SH-SY5Y (cell line): ENCODE measurements around the gene METTL25.

ENCODE experiments used
- GATA2 ChIP-seq: IDR thresholded peaks from 2 replicates; pipeline ENCODE4 v1.6.1; 2011; ENCODE audit warnings: mild to moderate bottlenecking, low read depth, low read length
- GATA3 ChIP-seq: IDR thresholded peaks from 2 replicates; pipeline ENCODE4 v1.6.1; 2011; ENCODE audit warnings: low read depth, mild to moderate bottlenecking, low read length, moderate library complexity

The METTL25 gene

GRCh38 chr12:82426586-82426985 lies 68.3 kb downstream of the METTL25 start:
- no peak for TF ChIP-seq GATA3
- no peak for TF ChIP-seq GATA2

- TF ChIP-seq GATA2 (no peak), GATA3 (no peak)
Observed at GRCh38 chr12:82430541-82431145, 72.3 kb downstream of the METTL25 start.

- no peak for TF ChIP-seq GATA2
- TF ChIP-seq GATA3 = no peak
Observed at GRCh38 chr12:82434392-82434911, 76.1 kb downstream of the METTL25 start.

- TF ChIP-seq GATA2 (no peak), GATA3 (no peak)
Observed at GRCh38 chr12:82436354-82436753, 78.0 kb downstream of the METTL25 start.

- no peak for TF ChIP-seq GATA2
- no peak for TF ChIP-seq GATA3
Observed at GRCh38 chr12:82437744-82438143, 79.4 kb downstream of the METTL25 start.

- TF ChIP-seq GATA3 = no peak
- no peak for TF ChIP-seq GATA2
Observed at GRCh38 chr12:82438356-82438755, 80.0 kb downstream of the METTL25 start.

GRCh38 chr12:82440885-82441284 lies 82.6 kb downstream of the METTL25 start:
- TF ChIP-seq GATA2 (no peak), GATA3 (no peak)

- TF ChIP-seq GATA3 (no peak), GATA2 (no peak)
Observed at GRCh38 chr12:82448911-82449578, 90.7 kb downstream of the METTL25 start.

GRCh38 chr12:82456633-82457032 lies 98.3 kb downstream of the METTL25 start:
- TF ChIP-seq GATA3 (no peak), GATA2 (no peak)

GRCh38 chr12:82458101-82458500 lies 99.8 kb downstream of the METTL25 start:
- TF ChIP-seq GATA3 = no peak

GRCh38 chr12:82461393-82461792 lies 103.1 kb downstream of the METTL25 start:
- no peak for TF ChIP-seq GATA3
- no peak for TF ChIP-seq GATA2

GRCh38 chr12:82461836-82462235 lies 103.5 kb downstream of the METTL25 start:
- TF ChIP-seq GATA3 (no peak), GATA2 (no peak)

- TF ChIP-seq GATA3 (no peak), GATA2 (no peak)
Observed at GRCh38 chr12:82468563-82468962, 110.2 kb downstream of the METTL25 start.

GRCh38 chr12:82470906-82471512 lies 112.7 kb downstream of the METTL25 start:
- TF ChIP-seq GATA3 (no peak), GATA2 (no peak)
